ENCODE measurements around the gene SELENBP1. TPM values are rescaled to one million over a fixed set of nuclear protein-coding genes. Genes with fewer than 3 reads are reported as not detected.

SELENBP1 gene
- total and polyA plus RNA-seq, 2 of the 13 experiments (the other 11 are each of a cell fraction or from before 2014, with no cell fraction given): 27.8 to 29.0 TPM

GRCh38 chr1:151367658-151368392, 4.7 kb downstream of the SELENBP1 start:
- Histone ChIP-seq H3K27me3 (ENCODE audit: control insufficient read depth in 1 of 2, insufficient read depth in 2 of 2, low read length in 2 of 2) (no peaks in the 10 kb centered on the region), H4K20me1 (ENCODE audit: insufficient read depth, low read length) (no peaks in the 10 kb centered on the region), H3K4me1 (ENCODE audit: insufficient read depth, low read length) (peaks cover 24% of the 10 kb centered on the region), H3K79me2 (ENCODE audit: insufficient read depth, low read length) (peaks cover 5% of the 10 kb centered on the region), H2AFZ (ENCODE audit: low read length) (no peak overlapping the region), H3K4me3 (replicated peaks in 1 of 3; ENCODE audit: insufficient read depth in 1 of 3, low read depth in 2 of 3, low read length in 3 of 3) (no peak overlapping the region), H3K9ac (ENCODE audit: insufficient read depth, low read depth, low read length) (no peak overlapping the region), H3K36me3 (replicated peaks in 1 of 2; ENCODE audit: control insufficient read depth in 1 of 2, insufficient read depth in 2 of 2, low read length in 2 of 2) (peaks cover 8 to 18% of the 10 kb centered on the region in 2 experiments; a peak in 4 of 5 replicates), H3K27ac (ENCODE audit: extremely low read length, insufficient read depth, low read length) (no peak overlapping the region), H3K9me3 (ENCODE audit: low read length) (peaks cover 2% of the 10 kb centered on the region; the same call in 1 of the 2 replicates), H3K4me2 (ENCODE audit: low read depth, low read length) (no peak overlapping the region)
- ATAC-seq (no peak), FAIRE-seq (no peak), DNase-seq (ENCODE audit: low spot score) (no peak)
- in situ Hi-C loops (cut with HindIII; ENCODE audit: extremely low pct_ligation_motif_present, low pct_unique_long_range_greater_than_20kb): no loop called here
- intact Hi-C loops (cut with micrococcal nuclease; ENCODE audit: unreplicated experiment): no loop called here
- CTCF ChIA-PET (ENCODE audit: low intra/inter-chr PET ratio, low total read pairs): no interaction called here
- POLR2A ChIA-PET: interaction anchor here (1.2 kb wide), 1 partner anchor 15 kb away, joined by 3 read pairs; no protein-coding TSS in a partner anchor
- no TSS peak for BruUV-seq (replicated peaks)
- TF ChIP-seq MED13 (CRISPR knock-in tag; IDR thresholded peaks at IDR 0.05) (no peak), GZF1 (CRISPR knock-in tag; IDR thresholded peaks at IDR 0.05) (no peak), RARG (CRISPR knock-in tag; IDR thresholded peaks at IDR 0.05; ENCODE audit: low read depth) (no peak), ZNF577 (CRISPR knock-in tag; IDR thresholded peaks at IDR 0.05; ENCODE audit: borderline replicate concordance, low read depth) (no peak), SALL2 (CRISPR knock-in tag; IDR thresholded peaks at IDR 0.05) (no peak)
- WGBS (ENCODE audit: low lambda C conversion rate): 97% methylated on average over 8 of the region's 8 CpGs

GRCh38 chr1:151364996-151365395, 7.5 kb downstream of the SELENBP1 start:
- H3K4me1 ChIP-seq (ENCODE audit: insufficient read depth, low read length): 0 out of 2 replicates have a peak, but pooled peaks cover 1% of the 10 kb centered on the region
- H3K27ac ChIP-seq (ENCODE audit: extremely low read length, insufficient read depth, low read length): no peak overlapping the region
- ATAC-seq: peak; percentile 30; the same call in 2 of the 3 replicates
- no peak for DNase-seq (ENCODE audit: low spot score)
- WGBS (ENCODE audit: low lambda C conversion rate): 100% methylated on average over 2 of the region's 4 CpGs
- no peak overlapping the region for H3K4me2 ChIP-seq (ENCODE audit: low read depth, low read length)
- no peaks in the 10 kb centered on the region for H3K27me3 ChIP-seq (ENCODE audit: control insufficient read depth in 1 of 2, insufficient read depth in 2 of 2, low read length in 2 of 2)
- in situ Hi-C loops (cut with HindIII; ENCODE audit: extremely low pct_ligation_motif_present, low pct_unique_long_range_greater_than_20kb) (no loop called here), intact Hi-C loops (cut with micrococcal nuclease; ENCODE audit: unreplicated experiment) (no loop called here)
- CTCF ChIA-PET (ENCODE audit: low intra/inter-chr PET ratio, low total read pairs): no interaction called here
- FAIRE-seq: no peak
- H3K9me3 ChIP-seq (ENCODE audit: low read length): peaks cover 14% of the 10 kb centered on the region
- H3K4me3 ChIP-seq (replicated peaks in 1 of 3; ENCODE audit: insufficient read depth in 1 of 3, low read depth in 2 of 3, low read length in 3 of 3): no peak overlapping the region
- H3K79me2 ChIP-seq (ENCODE audit: insufficient read depth, low read length): no peaks in the 10 kb centered on the region
- H2AFZ ChIP-seq (ENCODE audit: low read length): no peak overlapping the region
- peaks cover 8 to 18% of the 10 kb centered on the region in 2 experiments; a peak in 4 of 5 replicates for H3K36me3 ChIP-seq (replicated peaks in 1 of 2; ENCODE audit: control insufficient read depth in 1 of 2, insufficient read depth in 2 of 2, low read length in 2 of 2)
- H3K9ac ChIP-seq (ENCODE audit: insufficient read depth, low read depth, low read length): no peak overlapping the region
- POLR2A ChIA-PET: no interaction called here
- no TSS peak for BruUV-seq (replicated peaks)
- no peaks in the 10 kb centered on the region for H4K20me1 ChIP-seq (ENCODE audit: insufficient read depth, low read length)
- TF ChIP-seq ZNF576 (CRISPR knock-in tag; IDR thresholded peaks at IDR 0.05) (no peak), ATF3 (CRISPR knock-in tag; IDR thresholded peaks at IDR 0.05) (no peak), NFRKB (IDR thresholded peaks at IDR 0.05) (no peak), ZNF883 (CRISPR knock-in tag; IDR thresholded peaks at IDR 0.05; ENCODE audit: not compliant biosample characterization) (no peak), SETDB1 (CRISPR knock-in tag; IDR thresholded peaks at IDR 0.05; ENCODE audit: borderline replicate concordance) (no peak), PRMT3 (CRISPR knock-in tag; IDR thresholded peaks at IDR 0.05; ENCODE audit: borderline replicate concordance, low read depth) (no peak)
- TF ChIP-seq, protein P1, sequence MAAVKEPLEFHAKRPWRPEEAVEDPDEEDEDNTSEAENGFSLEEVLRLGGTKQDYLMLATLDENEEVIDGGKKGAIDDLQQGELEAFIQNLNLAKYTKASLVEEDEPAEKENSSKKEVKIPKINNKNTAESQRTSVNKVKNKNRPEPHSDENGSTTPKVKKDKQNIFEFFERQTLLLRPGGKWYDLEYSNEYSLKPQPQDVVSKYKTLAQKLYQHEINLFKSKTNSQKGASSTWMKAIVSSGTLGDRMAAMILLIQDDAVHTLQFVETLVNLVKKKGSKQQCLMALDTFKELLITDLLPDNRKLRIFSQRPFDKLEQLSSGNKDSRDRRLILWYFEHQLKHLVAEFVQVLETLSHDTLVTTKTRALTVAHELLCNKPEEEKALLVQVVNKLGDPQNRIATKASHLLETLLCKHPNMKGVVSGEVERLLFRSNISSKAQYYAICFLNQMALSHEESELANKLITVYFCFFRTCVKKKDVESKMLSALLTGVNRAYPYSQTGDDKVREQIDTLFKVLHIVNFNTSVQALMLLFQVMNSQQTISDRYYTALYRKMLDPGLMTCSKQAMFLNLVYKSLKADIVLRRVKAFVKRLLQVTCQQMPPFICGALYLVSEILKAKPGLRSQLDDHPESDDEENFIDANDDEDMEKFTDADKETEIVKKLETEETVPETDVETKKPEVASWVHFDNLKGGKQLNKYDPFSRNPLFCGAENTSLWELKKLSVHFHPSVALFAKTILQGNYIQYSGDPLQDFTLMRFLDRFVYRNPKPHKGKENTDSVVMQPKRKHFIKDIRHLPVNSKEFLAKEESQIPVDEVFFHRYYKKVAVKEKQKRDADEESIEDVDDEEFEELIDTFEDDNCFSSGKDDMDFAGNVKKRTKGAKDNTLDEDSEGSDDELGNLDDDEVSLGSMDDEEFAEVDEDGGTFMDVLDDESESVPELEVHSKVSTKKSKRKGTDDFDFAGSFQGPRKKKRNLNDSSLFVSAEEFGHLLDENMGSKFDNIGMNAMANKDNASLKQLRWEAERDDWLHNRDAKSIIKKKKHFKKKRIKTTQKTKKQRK (IDR thresholded peaks at IDR 0.05; ENCODE audit: low read length): no peak
